Endothelial cell (in vitro differentiated cells): ENCODE results near the gene RGL2. TPM values are rescaled to one million over a fixed set of nuclear protein-coding genes. Genes with fewer than 3 reads are reported as not detected.

Experiments used
- DNase-seq: peaks from one replicate; pipeline ENCODE4 v3.0.0; 2021; ENCODE audit warnings: low spot score
- H3K27ac Mint-ChIP-seq: one replicate; pipeline ENCODE4 v1.8.0; 2021; ENCODE audit warnings: mixed read lengths, inconsistent platforms; ENCODE audit not compliant: unreplicated experiment
- H3K27me3 Mint-ChIP-seq: one replicate; pipeline ENCODE4 v1.8.0; 2021; ENCODE audit warnings: mild to moderate bottlenecking, moderate library complexity, mixed read lengths, inconsistent platforms; ENCODE audit not compliant: unreplicated experiment
- H3K36me3 Mint-ChIP-seq: one replicate; pipeline ENCODE4 v1.8.0; 2021; ENCODE audit warnings: mild to moderate bottlenecking, low read depth, mixed read lengths, inconsistent platforms; ENCODE audit not compliant: unreplicated experiment
- H3K4me1 Mint-ChIP-seq: one replicate; pipeline ENCODE4 v1.8.0; 2021; ENCODE audit warnings: mild to moderate bottlenecking, mixed read lengths, inconsistent platforms; ENCODE audit not compliant: unreplicated experiment
- H3K4me3 Mint-ChIP-seq: one replicate; pipeline ENCODE4 v1.8.0; 2021; ENCODE audit warnings: mild to moderate bottlenecking, mixed read lengths, inconsistent platforms; ENCODE audit not compliant: unreplicated experiment
- H3K9me3 Mint-ChIP-seq: one replicate; pipeline ENCODE4 v1.8.0; 2021; ENCODE audit warnings: mixed read lengths, inconsistent platforms; ENCODE audit not compliant: unreplicated experiment
- CTCF ChIP-seq: fragments of 200-600 bp; sonication (generic); IDR thresholded peaks from one replicate; pipeline ENCODE4 v1.5.0; 2021; ENCODE audit warnings: antibody characterized with exemption; ENCODE audit not compliant: unreplicated experiment
- total RNA-seq: library from RNA; stranded (reverse); fragmentation: NEBNext Ultra II Directional; extraction: Animal tissue kit (Norgen Biotek cat#: 25700); gene quantifications from one replicate; pipeline ENCODE4 v1.2.1, GENCODE V29; 2021; ENCODE audit not compliant: unreplicated experiment

RGL2 gene
- total RNA-seq, 1 donor from 2014 or later = 167 TPM

GRCh38 chr6:33306356-33306755, 7.6 kb upstream of the RGL2 start:
- no peaks in the 10 kb centered on the region for H3K9me3 Mint-ChIP-seq
- no peaks in the 10 kb centered on the region for H3K27me3 Mint-ChIP-seq
- no peak for DNase-seq
- H3K27ac Mint-ChIP-seq = no peak overlapping the region
- no peak overlapping the region for H3K4me3 Mint-ChIP-seq
- TF ChIP-seq CTCF = no peak
- peaks cover 12% of the 10 kb centered on the region for H3K36me3 Mint-ChIP-seq
- H3K4me1 Mint-ChIP-seq = no peaks in the 10 kb centered on the region

- Mint-ChIP-seq H3K27me3 (peaks cover 5% of the 10 kb centered on the region), H3K27ac (peak overlapping the region; percentile 52), H3K36me3 (peaks cover 15% of the 10 kb centered on the region)
These were observed 6.3 kb upstream of the RGL2 start for GRCh38 chr6:33305052-33305451.

GRCh38 chr6:33304216-33304615, 5.5 kb upstream of the RGL2 start:
- H3K4me3 Mint-ChIP-seq = no peak overlapping the region
- peaks cover 8% of the 10 kb centered on the region for H3K4me1 Mint-ChIP-seq
- TF ChIP-seq CTCF = no peak
- H3K36me3 Mint-ChIP-seq = peaks cover 15% of the 10 kb centered on the region
- peaks cover 13% of the 10 kb centered on the region for H3K27me3 Mint-ChIP-seq
- H3K9me3 Mint-ChIP-seq = no peaks in the 10 kb centered on the region
- no peak for DNase-seq
- no peak overlapping the region for H3K27ac Mint-ChIP-seq

More at GRCh38 chr6:33305052-33305451, 6.3 kb upstream of the RGL2 start:
- H3K4me1 Mint-ChIP-seq = peaks cover 4% of the 10 kb centered on the region
- no peaks in the 10 kb centered on the region for H3K9me3 Mint-ChIP-seq
- TF ChIP-seq CTCF = no peak
- no peak overlapping the region for H3K4me3 Mint-ChIP-seq
- no peak for DNase-seq

GRCh38 chr6:33301877-33302276, 3.1 kb upstream of the RGL2 start:
- DNase-seq = no peak
- peaks cover 12% of the 10 kb centered on the region for H3K4me1 Mint-ChIP-seq
- H3K27ac Mint-ChIP-seq = no peak overlapping the region
- peaks cover 27% of the 10 kb centered on the region for H3K27me3 Mint-ChIP-seq
- H3K36me3 Mint-ChIP-seq = peaks cover 13% of the 10 kb centered on the region
- TF ChIP-seq CTCF = no peak
- H3K9me3 Mint-ChIP-seq = no peaks in the 10 kb centered on the region
- H3K4me3 Mint-ChIP-seq = no peak overlapping the region

- no peaks in the 10 kb centered on the region for H3K9me3 Mint-ChIP-seq
These were observed 649 bp upstream of the RGL2 start for GRCh38 chr6:33299237-33299944.

More at GRCh38 chr6:33299237-33299944, 649 bp upstream of the RGL2 start:
- Mint-ChIP-seq H3K27ac (peak overlapping the region; percentile 99), H3K4me1 (peaks cover 24% of the 10 kb centered on the region), H3K36me3 (peaks cover 15% of the 10 kb centered on the region), H3K4me3 (peak overlapping the region; percentile 100), H3K27me3 (peaks cover 38% of the 10 kb centered on the region)
- DNase-seq = peak; percentile 91
- no peak for TF ChIP-seq CTCF
